ENCODE measurements around the gene LACRT.

DNA sequence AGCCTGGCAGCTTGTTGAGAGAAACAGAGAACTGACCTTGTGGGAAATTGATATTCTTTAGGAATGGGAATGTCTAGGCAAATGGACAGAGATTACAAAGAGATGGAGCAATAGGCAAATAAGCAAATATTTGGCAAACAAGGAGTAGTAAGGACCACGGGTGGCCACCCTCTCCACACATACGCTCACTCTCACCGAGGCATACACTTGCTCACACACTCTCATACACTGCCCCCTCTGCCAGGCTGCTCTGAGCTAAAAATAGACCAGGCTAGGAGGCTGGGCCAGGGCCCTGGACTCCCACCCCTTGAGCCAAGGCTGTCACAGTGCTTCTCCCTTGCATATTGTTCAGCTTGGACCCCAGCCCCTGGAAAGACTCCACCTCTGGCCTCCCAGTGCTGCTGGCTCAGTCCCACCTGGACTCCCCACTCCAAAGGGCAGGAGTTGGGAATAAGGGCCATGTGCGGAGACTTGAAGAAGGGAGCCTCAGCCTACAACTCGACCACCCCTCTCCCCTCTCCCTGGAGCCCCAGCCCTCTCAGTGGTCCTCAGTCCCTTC lies 47.3 kb downstream of the LACRT start:
- TF ChIP-seq, protein P1, sequence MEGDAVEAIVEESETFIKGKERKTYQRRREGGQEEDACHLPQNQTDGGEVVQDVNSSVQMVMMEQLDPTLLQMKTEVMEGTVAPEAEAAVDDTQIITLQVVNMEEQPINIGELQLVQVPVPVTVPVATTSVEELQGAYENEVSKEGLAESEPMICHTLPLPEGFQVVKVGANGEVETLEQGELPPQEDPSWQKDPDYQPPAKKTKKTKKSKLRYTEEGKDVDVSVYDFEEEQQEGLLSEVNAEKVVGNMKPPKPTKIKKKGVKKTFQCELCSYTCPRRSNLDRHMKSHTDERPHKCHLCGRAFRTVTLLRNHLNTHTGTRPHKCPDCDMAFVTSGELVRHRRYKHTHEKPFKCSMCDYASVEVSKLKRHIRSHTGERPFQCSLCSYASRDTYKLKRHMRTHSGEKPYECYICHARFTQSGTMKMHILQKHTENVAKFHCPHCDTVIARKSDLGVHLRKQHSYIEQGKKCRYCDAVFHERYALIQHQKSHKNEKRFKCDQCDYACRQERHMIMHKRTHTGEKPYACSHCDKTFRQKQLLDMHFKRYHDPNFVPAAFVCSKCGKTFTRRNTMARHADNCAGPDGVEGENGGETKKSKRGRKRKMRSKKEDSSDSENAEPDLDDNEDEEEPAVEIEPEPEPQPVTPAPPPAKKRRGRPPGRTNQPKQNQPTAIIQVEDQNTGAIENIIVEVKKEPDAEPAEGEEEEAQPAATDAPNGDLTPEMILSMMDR (IDR thresholded peaks at IDR 0.05): no peak
- no peak for TF ChIP-seq EP300 (IDR thresholded peaks at IDR 0.05)
- TF ChIP-seq POLR2A (IDR thresholded peaks at IDR 0.05): no peak
- TF ChIP-seq POLR2AphosphoS5 (IDR thresholded peaks at IDR 0.05): no peak
